22Rv1 (cell line): ENCODE results near the gene GDF15.

ENCODE experiments used
- H3K27ac ChIP-seq: fragments of 450-650 bp; 2 replicates; pipeline ENCODE4 v1.5.1; 2017
- CTCF ChIP-seq: fragments of 450-650 bp; IDR thresholded peaks from 2 replicates; pipeline ENCODE4 v1.5.1; 2017; ENCODE audit warnings: mild to moderate bottlenecking
- ZFX ChIP-seq: fragments of 450-650 bp; IDR thresholded peaks from 2 replicates; pipeline ENCODE4 v1.6.1; 2017; ENCODE audit warnings: antibody characterized with exemption, borderline replicate concordance

Gene GDF15

GRCh38 chr19:18415178-18415867 is 29.4 kb downstream of the GDF15 start:
- TF ChIP-seq CTCF (no peak), ZFX (no peak)
- no peak overlapping the region for H3K27ac ChIP-seq

GRCh38 chr19:18416778-18417249 is 30.9 kb downstream of the GDF15 start:
- no peak for TF ChIP-seq ZFX
- TF ChIP-seq CTCF = no peak
- peak overlapping the region; percentile 90 for H3K27ac ChIP-seq

GRCh38 chr19:18417250-18418028 is 31.5 kb downstream of the GDF15 start:
- TF ChIP-seq ZFX (no peak), CTCF (no peak)
- H3K27ac ChIP-seq = peak overlapping the region; percentile 90

- H3K27ac ChIP-seq = peak overlapping the region; percentile 90
These were observed 32.1 kb downstream of the GDF15 start for GRCh38 chr19:18418029-18418482.

GRCh38 chr19:18418483-18419194 is 32.7 kb downstream of the GDF15 start:
- peak overlapping the region; percentile 90 for H3K27ac ChIP-seq
- TF ChIP-seq ZFX = no peak
- TF ChIP-seq CTCF = no peak

More at GRCh38 chr19:18418029-18418482, 32.1 kb downstream of the GDF15 start:
- TF ChIP-seq CTCF (no peak), ZFX (no peak)

- TF ChIP-seq ZFX (no peak), CTCF (peak; percentile 70)
- peak within 1 kb of the TSS; percentile 90 for H3K27ac ChIP-seq
These were observed 33.3 kb downstream of the GDF15 start, which contains the start of gene SSBP4 for GRCh38 chr19:18419195-18419698. Gene SSBP4, plus strand, starts transcription at chr19:18419398. Its CDS starts 251 bp downstream, at chr19:18419649.
